ENCODE measurements around the gene FAM98A.

GRCh38 chr2:33634261-33634910 is 35.3 kb upstream of the FAM98A start:
- TF ChIP-seq POLR2AphosphoS5 (IDR thresholded peaks at IDR 0.05; ENCODE audit: low read depth, low read length) (no peak), POLR2A (IDR thresholded peaks at IDR 0.05; ENCODE audit: low read depth, low read length) (no peak)
